ENCODE measurements around the gene PITPNC1.
A peak's percentile ranks its signal among the peaks of the same experiment; 100 is the strongest.
"Not testable (repeated sequence)": the region's sequence is repeated elsewhere in the genome, so short reads cannot be mapped to it uniquely, and the experiment has no call there.

Gene PITPNC1

DNA sequence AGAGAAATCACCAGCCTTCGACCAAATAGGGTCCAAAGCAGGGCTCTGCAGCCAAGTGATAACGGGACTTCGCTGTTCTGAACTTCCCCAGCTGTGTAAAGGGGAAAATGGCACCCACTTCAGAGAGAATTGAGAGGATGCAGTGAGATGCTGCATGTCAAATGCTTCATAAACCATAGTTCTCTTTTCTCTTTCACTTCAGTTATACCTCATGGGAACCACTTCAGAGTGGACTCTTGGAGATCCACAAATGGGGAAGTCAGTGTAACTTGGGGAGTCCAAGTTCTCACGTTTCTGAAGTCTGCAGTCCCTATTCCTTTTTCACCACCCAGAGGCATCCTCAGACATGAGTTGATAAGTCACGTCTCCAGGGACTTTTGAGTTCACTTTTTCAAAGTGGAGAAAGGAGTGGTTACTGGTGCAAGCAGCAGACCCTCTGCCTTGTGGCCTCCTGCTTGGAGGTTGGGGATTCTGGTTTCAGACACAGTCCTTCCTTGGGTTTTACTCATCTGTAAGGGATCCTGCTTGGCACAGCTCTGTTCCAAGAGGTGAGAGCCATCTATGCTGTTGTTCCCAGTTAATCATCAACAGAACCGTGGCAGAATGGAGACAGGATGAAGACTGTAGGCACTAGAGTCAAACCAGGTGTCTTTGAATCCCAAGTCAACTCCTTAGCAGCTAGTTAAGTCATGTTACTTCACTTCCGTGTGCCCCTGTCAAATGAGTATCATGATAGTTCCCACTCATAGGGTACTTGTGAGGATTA is 217.2 kb downstream of the PITPNC1 start:
- no peak for DNase-seq

DNA sequence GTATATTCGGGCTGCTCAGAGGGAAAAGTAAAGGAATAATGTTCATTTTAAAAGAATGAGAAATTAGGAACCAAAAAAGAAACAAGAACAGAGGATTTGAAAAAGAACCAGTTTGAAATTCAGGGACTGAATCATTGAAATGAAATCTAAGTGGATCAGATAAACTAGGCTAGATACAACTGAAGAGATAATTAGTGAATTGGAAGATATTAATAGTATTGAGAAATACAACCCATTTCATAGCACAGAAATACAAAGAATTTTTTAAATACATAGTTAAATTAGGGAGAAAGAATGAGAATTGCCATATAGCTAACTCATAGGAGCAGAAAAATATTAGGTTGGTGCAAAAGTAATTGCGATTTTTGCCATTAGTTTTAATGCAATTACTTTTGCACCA is 223.3 kb downstream of the PITPNC1 start:
- no peak for DNase-seq

GRCh38 chr17:67601897-67602296 is 224.8 kb downstream of the PITPNC1 start:
- DNase-seq = no peak

GRCh38 chr17:67602444-67602843 is 225.4 kb downstream of the PITPNC1 start:
- DNase-seq = no peak

DNA sequence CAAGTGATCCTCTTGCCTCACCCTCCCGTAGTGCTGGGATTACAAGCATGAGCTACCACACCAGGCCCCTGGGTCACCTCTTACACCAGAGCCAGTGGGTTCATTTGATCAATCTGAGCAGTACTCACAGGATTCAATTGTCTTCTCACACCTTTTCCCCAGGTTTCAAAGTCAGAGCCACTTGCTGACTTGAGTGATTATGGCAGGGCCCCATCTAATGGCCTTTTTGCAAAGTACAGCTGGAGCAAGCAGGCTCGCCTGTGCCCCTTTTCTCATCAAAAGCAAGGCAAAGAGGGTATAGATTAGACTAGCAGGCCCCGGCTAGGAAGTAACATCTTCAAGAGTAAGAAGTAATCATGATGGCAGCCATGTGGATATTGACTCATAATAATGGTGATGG is 225.9 kb downstream of the PITPNC1 start:
- DNase-seq = peak; percentile 18 to 19

DNA sequence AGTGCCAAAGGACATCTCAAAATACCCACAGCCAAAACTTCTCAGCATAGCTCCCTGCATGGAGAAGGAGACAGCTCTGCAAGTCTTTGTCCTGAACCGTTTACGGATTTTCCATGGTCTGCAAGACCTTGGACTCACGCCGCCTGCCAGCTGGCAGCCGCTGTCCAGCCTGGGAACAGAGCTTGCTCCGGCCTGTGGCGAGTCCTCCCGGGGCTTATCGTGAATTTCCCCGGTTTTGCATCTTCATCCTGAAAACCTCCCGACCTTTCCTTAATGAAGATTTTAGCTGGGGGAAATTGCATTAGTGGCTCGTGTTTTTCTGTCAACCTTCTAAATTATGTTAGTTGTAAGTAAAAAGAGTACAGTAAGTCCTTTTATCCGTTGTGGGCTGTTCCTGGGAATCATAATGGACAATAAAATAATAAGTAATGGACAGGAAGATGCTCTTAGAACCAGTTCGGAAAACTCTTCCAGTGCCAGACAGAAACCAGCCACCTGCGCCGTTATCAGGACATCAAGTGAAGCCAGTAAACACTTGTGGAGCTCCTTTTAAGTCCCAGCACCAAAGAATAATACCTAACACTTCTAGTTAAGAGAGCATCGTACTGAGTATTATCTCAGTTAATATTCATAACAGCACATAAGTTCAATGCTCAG is 228.3 kb downstream of the PITPNC1 start:
- DNase-seq = no peak

DNA sequence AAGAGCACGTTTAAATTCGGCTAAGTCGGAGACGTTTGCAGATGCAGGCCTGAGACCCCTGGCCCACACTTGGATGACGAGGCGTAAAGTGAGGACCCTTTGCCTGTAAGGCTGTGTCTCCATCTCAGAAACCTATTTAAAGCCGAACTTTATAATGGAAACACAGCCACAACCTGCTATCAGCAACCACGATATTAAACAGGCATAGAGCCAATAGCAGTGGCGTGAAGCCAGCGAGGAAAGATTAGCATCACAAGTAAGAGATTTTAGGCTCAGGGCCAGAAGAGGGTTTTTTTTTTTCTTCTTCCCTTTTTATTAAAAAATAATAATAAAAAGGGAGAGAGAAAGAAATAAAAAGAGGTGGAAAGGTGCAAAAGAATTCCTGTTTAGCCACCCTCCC is 229.4 kb downstream of the PITPNC1 start:
- DNase-seq = no peak

DNA sequence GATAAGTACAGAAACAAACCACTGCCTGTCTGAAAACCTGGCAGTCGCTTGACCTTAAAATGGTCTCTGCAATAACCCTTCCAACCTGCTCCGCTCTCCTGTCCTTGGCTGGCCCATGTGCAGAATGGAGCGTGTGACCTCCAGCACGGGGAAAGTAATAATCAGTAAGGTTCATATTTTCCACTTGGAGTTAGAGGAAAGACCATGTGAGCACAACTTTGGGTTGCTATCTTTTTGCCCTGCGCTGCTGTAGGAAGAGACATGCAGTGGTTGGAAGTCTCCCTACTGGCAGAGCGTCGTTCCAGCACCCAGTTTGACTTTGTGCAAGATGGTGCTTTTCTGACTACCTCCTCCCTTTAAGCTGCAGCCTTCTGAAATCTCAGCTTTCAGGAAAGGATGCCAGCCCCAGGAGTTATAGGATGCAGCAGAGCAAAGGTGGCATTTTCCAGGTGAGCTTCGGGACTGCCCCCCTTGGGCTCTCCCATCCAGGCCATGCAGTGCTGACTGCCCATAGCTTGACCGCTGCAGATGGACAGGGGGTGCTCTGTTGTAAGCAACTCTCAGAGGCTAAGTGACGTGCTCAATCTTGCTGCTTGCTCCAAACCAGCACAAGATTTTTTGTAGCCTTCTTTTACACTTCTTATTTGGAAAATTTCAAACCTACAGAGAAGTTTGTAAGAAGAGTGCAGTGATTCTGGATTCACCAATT is 230.0 kb downstream of the PITPNC1 start:
- DNase-seq = no peak

DNA sequence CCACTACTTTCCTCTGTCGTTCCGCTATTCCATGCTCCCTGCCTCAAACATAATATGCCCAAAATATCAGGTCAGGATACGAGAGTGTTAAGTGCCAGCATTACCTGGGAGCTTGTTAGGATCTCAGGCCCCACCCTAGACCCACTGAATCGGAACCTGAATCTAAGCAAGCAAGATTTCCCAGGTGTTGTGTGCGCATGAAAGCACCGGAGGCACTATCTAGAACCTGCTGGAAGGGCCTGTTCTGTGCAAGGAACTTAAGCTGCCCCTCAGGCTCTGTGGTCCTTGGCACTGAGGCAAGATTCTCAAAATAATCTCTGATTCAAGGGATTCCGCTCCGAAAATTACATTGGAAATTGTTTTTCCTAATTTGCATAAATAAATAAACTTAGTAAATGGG is 233.0 kb downstream of the PITPNC1 start:
- DNase-seq = no peak

- DNase-seq = no peak
Measured at GRCh38 chr17:67613961-67614360, 236.9 kb downstream of the PITPNC1 start.

- no peak for DNase-seq
Measured at GRCh38 chr17:67615011-67615561, 238.0 kb downstream of the PITPNC1 start.

DNA sequence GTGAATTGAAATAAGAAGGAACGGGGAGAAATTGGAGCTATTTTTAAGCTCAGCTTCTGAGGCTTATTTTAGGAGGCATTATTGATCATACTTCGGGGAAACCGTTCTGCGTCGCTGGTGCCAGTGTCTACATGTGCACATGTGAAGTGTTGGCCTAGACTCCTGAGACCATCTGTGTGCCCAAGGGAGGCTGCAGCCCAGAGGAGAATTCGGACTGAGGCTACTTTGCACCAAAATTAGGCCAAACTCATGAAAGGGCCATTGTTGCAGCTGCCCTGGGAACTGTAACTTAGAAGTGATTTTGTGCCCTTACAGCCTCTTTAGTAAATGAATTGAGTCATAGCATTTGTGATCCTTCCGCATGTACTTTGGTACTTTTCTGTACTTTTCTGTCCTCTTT is 238.7 kb downstream of the PITPNC1 start:
- DNase-seq = no peak

- DNase-seq = no peak
Measured at GRCh38 chr17:67617304-67617899, 240.3 kb downstream of the PITPNC1 start.

DNA sequence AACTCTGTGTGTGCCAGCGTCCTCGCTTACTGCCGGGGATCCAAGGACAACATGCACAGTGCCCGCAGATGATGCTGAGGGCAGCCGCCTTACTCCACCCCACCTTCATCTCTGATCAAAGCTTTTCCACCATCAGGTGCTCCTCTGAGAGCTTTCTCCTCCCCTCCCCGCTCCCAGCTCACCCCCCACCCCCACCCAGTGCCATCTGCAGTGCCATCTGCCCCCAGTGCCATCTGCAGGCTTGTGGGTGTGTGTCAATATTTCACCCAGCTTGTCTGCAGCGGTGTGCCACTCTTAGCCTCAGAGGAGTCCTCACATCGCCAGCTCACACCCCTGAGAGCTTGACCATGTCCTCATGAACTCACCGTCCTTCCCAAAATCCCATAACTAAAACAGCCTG is 242.5 kb downstream of the PITPNC1 start:
- DNase-seq = no peak

GRCh38 chr17:67620088-67620487 is 243.0 kb downstream of the PITPNC1 start:
- DNase-seq = no peak

DNA sequence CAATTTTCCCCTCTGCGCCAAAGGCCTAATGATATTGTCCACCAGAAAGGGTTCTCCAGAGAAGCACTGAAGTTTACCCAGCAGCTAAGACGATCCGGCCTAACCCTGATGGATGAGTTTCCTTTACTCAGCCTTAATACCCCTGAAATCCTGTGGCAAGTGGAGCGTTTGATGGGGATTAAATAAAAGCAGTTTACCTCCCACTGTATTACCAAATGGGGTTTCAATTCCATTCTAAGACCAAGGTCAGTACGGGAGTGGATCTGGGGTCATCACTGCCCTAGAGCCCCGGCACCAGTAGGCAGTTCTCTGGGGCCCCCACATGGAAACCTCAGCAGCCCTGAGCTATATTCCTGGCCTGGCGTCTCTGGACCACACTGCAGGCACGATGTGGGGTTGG is 243.6 kb downstream of the PITPNC1 start:
- DNase-seq = no peak

- DNase-seq = no peak
Measured at GRCh38 chr17:67623767-67624166, 246.7 kb downstream of the PITPNC1 start.

GRCh38 chr17:67624886-67625656 is 248.0 kb downstream of the PITPNC1 start:
- DNase-seq = no peak

- no peak for DNase-seq
Measured at GRCh38 chr17:67625971-67626370, 248.9 kb downstream of the PITPNC1 start.

DNA sequence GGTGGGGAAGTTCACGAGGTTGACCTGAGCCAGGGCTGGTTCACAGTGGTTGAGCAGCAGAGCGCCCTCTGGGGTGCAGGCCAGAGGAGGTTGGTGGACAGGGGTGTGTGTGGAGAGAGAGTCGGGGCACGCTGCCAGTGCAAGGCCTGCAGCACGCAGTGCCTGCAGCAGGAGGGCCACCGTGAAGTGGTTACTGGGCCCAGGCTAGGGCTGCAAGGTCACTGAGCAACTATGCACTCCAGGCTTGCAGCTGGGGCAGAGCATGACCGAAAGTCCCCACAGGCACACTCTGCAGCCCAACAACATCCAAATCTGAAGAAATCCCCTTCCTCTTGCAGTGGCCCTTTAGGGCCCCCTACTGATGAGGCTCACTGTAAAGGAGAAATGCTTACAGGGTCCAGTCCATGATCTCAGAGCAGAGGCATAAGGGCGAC is 251.5 kb downstream of the PITPNC1 start:
- DNase-seq = no peak

DNA sequence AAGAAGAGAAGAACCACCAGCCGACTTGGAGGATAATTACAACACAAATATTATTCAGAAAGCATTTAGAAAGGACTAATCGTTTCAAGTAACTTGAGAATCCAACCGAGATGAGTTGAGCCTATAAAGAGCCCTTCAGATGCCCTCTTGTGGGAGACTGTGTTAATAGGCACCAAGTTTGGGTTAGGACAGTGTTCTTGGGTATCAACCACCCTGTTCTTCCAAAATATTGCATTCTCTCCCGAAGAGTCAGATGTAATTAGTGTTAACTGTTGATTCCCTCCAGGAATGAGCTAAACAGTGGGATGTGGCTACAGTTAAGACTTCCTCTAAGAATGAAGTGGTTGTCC is 252.9 kb downstream of the PITPNC1 start:
- DNase-seq = no peak

GRCh38 chr17:67630836-67631235 is 253.8 kb downstream of the PITPNC1 start:
- DNase-seq = not testable (repeated sequence)

DNA sequence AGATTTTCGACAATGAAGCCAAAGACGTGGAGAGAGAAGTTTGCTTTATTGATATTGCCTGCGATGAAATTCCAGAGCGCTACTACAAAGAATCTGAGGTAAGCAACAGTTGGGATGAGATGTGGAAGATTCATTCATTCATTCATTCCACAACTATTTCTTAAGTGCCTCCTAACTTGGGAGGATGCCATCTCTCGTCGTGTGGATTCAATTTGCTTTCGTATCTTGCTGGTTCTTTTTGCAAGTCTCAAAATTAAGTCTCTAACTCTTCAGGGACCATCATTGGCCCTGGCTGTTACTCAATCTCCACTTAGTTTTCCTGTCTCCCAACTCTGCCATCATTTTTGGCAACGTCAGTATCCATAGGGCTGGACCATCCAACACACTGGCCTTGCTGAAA is 255.1 kb downstream of the PITPNC1 start:
- DNase-seq = no peak

Data from stimulated activated CD4-positive, alpha-beta T cell treated with anti-CD3 and anti-CD28 coated beads, Interleukin-4, amount 100 ng/mL, for 4 hours (primary cell).